Breast epithelium (tissue), 3 donors: Measurements from ENCODE around the gene GPBAR1.

Experiments
- CTCF ChIP-seq, 3 donors: fragments of 450-650 bp; IDR thresholded peaks; one replicate each; pipeline ENCODE4 v1.5.1; 2016 to 2017; ENCODE audit warnings: antibody characterized with exemption in 3 of 3, mild to moderate bottlenecking in 3 of 3, moderate library complexity in 3 of 3
- POLR2AphosphoS5 ChIP-seq, 3 donors: sonication (generic); formaldehyde crosslinking; IDR thresholded peaks; one replicate each; pipeline ENCODE4 v1.6.1; 2017; ENCODE audit warnings: antibody characterized with exemption in 3 of 3

- no peak for TF ChIP-seq CTCF (IDR thresholded peaks at IDR 0.05)
- peak in 2 of 3 donors; percentile 20 to 48 for TF ChIP-seq POLR2AphosphoS5 (IDR thresholded peaks at IDR 0.05)
Observed at GRCh38 chr2:218259099-218259961, 1.5 kb upstream of the GPBAR1 start.
